H1 (cell line): ENCODE data around the gene SIGLEC14. TPM values are rescaled to one million over a fixed set of nuclear protein-coding genes. Genes with fewer than 3 reads are reported as not detected.

Source experiments
- CTCF ChIA-PET: fragments of 300-600 bp; sonication (Branson Sonifier 250); formaldehyde crosslinking; loops from one replicate; lab custom pipeline; 2021; ENCODE audit not compliant: partially characterized antibody; lab: Charles Lee
- POLR2A ChIA-PET: fragments of 300-600 bp; sonication (Branson Sonifier 250); formaldehyde crosslinking; loops from one replicate; lab custom pipeline; 2021; ENCODE audit warnings: inconsistent platforms; ENCODE audit not compliant: partially characterized antibody; lab: Charles Lee
- DNase-seq, 2 experiments: peaks; one replicate each; pipeline versions ENCODE4 v3.0.0 to v3.0.0-alpha.2; 2010 to 2022; ENCODE audit warnings: low spot score in 2 of 2, low read depth in 1 of 2, mixed read lengths in 1 of 2
- FAIRE-seq: peaks from 2 replicates; lab custom pipeline; 2011; peaks lifted over from hg19 to GRCh38; lab: Jason Lieb, UNC
- H2AFZ ChIP-seq: 2 replicates; pipeline ENCODE4 v1.8.1; 2012; ENCODE audit warnings: low read length, inconsistent platforms
- H2AK5ac ChIP-seq: 2 replicates; pipeline ENCODE4 v1.6.1; 2013; ENCODE audit warnings: low read depth, low read length
- H2BK120ac ChIP-seq: replicated peaks from 2 replicates; pipeline ENCODE3; 2013; ENCODE audit warnings: low read depth, low read length, inconsistent platforms
- H2BK12ac ChIP-seq: 2 replicates; pipeline ENCODE4 v1.6.1; 2013; ENCODE audit warnings: low read depth, low read length
- H2BK15ac ChIP-seq: 2 replicates; pipeline ENCODE4 v1.6.1; 2013; ENCODE audit warnings: low read length
- H2BK20ac ChIP-seq: 2 replicates; pipeline ENCODE4 v1.6.1; 2013; ENCODE audit warnings: low read length
- H2BK5ac ChIP-seq: 2 replicates; pipeline ENCODE4 v1.6.1; 2013; ENCODE audit warnings: low read depth, low read length
- H3K14ac ChIP-seq: 2 replicates; pipeline ENCODE4 v1.6.1; 2013; ENCODE audit warnings: inconsistent platforms; ENCODE audit not compliant: insufficient read length
- H3K18ac ChIP-seq: 2 replicates; pipeline ENCODE4 v1.6.1; 2013; ENCODE audit warnings: low read length; ENCODE audit errors: extremely low read depth
- H3K23ac ChIP-seq: 2 replicates; pipeline ENCODE4 v1.6.1; 2013; ENCODE audit warnings: inconsistent platforms; ENCODE audit not compliant: insufficient read length
- H3K23me2 ChIP-seq: 2 replicates; pipeline ENCODE4 v1.6.1; 2013; ENCODE audit warnings: low read depth, low read length
- H3K27ac ChIP-seq: 2 replicates; pipeline ENCODE4 v1.6.1; 2011; ENCODE audit warnings: low read depth, low read length, inconsistent platforms
- H3K27me3 ChIP-seq, 4 experiments: replicated peaks in 1 of 4; 1 replicate in 1 of 4; 2 replicates in 3 of 4; pipeline versions ENCODE4 v1.6.1 to v1.8.1; 2011 to 2013; ENCODE audit warnings: low read length in 3 of 4, mild to moderate bottlenecking in 3 of 4, inconsistent platforms in 2 of 4, mixed read lengths in 2 of 4, moderate library complexity in 1 of 4; ENCODE audit not compliant: control insufficient read depth in 3 of 4, insufficient read depth in 3 of 4; ENCODE audit errors: extremely low read depth in 1 of 4
- H3K36me3 ChIP-seq, 4 experiments: 2 replicates each; pipeline versions ENCODE4 v1.6.1 to v1.8.1; 2011 to 2013; ENCODE audit warnings: mild to moderate bottlenecking in 4 of 4, low read length in 3 of 4, moderate library complexity in 2 of 4, control low read depth in 1 of 4, inconsistent platforms in 1 of 4; ENCODE audit not compliant: insufficient read depth in 4 of 4, control insufficient read depth in 2 of 4
- H3K4ac ChIP-seq: replicated peaks from 2 replicates; pipeline ENCODE3; 2013; ENCODE audit warnings: low read length, low read depth, mixed read lengths, inconsistent platforms; ENCODE audit not compliant: insufficient read length
- H3K4me1 ChIP-seq, 4 experiments: replicated peaks in 1 of 4; 1 replicate in 1 of 4; 2 replicates in 3 of 4; pipeline versions ENCODE4 v1.6.1 to v1.8.1; 2011 to 2013; ENCODE audit warnings: low read length in 3 of 4, inconsistent platforms in 2 of 4, mixed read lengths in 1 of 4; ENCODE audit not compliant: insufficient read depth in 4 of 4, control insufficient read depth in 3 of 4
- H3K4me2 ChIP-seq, 2 experiments: 2 replicates each; pipeline versions ENCODE4 v1.6.1 to v1.8.1; 2011 to 2013; ENCODE audit warnings: low read depth in 2 of 2, low read length in 2 of 2, control low read depth in 1 of 2, inconsistent platforms in 1 of 2, mild to moderate bottlenecking in 1 of 2; ENCODE audit not compliant: insufficient read depth in 1 of 2
- H3K4me3 ChIP-seq, 4 experiments: fragments of 200-600, 300-600 bp in 1 of 4; sonication (generic), shearing (Covaris generic), sonication (Bioruptor Twin) in 1 of 4; 2 replicates each; pipeline versions ENCODE4 v1.5.1 to v1.8.1; 2011 to 2016; ENCODE audit warnings: low read length in 4 of 4, low read depth in 3 of 4, control low read depth in 2 of 4, inconsistent platforms in 2 of 4, mild to moderate bottlenecking in 2 of 4, mixed read lengths in 1 of 4, moderate library complexity in 1 of 4; ENCODE audit not compliant: insufficient read depth in 2 of 4; ENCODE audit errors: extremely low read depth in 1 of 4
- H3K56ac ChIP-seq: replicated peaks from 2 replicates; pipeline ENCODE3; 2013; ENCODE audit warnings: low read depth, mild to moderate bottlenecking, mixed read lengths, low read length, inconsistent platforms; ENCODE audit not compliant: insufficient read length
- H3K79me1 ChIP-seq: 2 replicates; pipeline ENCODE4 v1.6.1; 2013; ENCODE audit warnings: low read depth, low read length, control low read depth
- H3K79me2 ChIP-seq, 2 experiments: 2 replicates each; pipeline versions ENCODE4 v1.6.1 to v1.8.1; 2012 to 2013; ENCODE audit warnings: low read length in 2 of 2, mild to moderate bottlenecking in 2 of 2, inconsistent platforms in 1 of 2; ENCODE audit not compliant: insufficient read depth in 2 of 2, control insufficient read depth in 1 of 2
- H3K9ac ChIP-seq, 4 experiments: replicated peaks in 1 of 4; 1 replicate in 1 of 4; 2 replicates in 3 of 4; pipeline versions ENCODE4 v1.6.1 to v1.8.1; 2011 to 2013; ENCODE audit warnings: low read depth in 3 of 4, low read length in 3 of 4, control low read depth in 2 of 4, mild to moderate bottlenecking in 2 of 4, moderate library complexity in 2 of 4, inconsistent platforms in 1 of 4; ENCODE audit errors: extremely low read depth in 1 of 4
- H3K9me3 ChIP-seq, 2 experiments: 2 replicates each; pipeline versions ENCODE4 v1.6.1 to v1.8.1; 2012 to 2013; ENCODE audit warnings: mild to moderate bottlenecking in 2 of 2, moderate library complexity in 2 of 2, control low read depth in 1 of 2, inconsistent platforms in 1 of 2, low read depth in 1 of 2, low read length in 1 of 2, mixed read lengths in 1 of 2; ENCODE audit not compliant: insufficient read depth in 2 of 2
- H4K20me1 ChIP-seq, 2 experiments: replicated peaks in 1 of 2; 2 replicates each; pipeline versions ENCODE3 to v1.8.1; 2011 to 2013; ENCODE audit warnings: inconsistent platforms in 2 of 2, low read length in 2 of 2, mild to moderate bottlenecking in 1 of 2; ENCODE audit not compliant: insufficient read depth in 2 of 2, control insufficient read depth in 1 of 2
- H4K5ac ChIP-seq: 2 replicates; pipeline ENCODE4 v1.6.1; 2013; ENCODE audit warnings: low read length, low read depth, mixed read lengths, inconsistent platforms; ENCODE audit not compliant: insufficient read length
- H4K8ac ChIP-seq: 2 replicates; pipeline ENCODE4 v1.8.0; 2013; ENCODE audit warnings: mild to moderate bottlenecking, moderate library complexity, low read length, inconsistent platforms; ENCODE audit not compliant: insufficient read depth; ENCODE audit errors: extremely low read depth
- H4K91ac ChIP-seq: replicated peaks from 2 replicates; pipeline ENCODE3; 2013; ENCODE audit warnings: low read length, mixed read lengths, inconsistent platforms; ENCODE audit not compliant: insufficient read length
- WGBS, 2 experiments: shearing (Covaris generic) in 1 of 2; methylation state at CpG; one replicate each; pipeline versions ENCODE4 v1.1.6 to v1.1.7; 2013 to 2015; ENCODE audit warnings: low lambda C conversion rate in 2 of 2, mixed read lengths in 2 of 2, inconsistent platforms in 1 of 2, low coverage in 1 of 2, missing lambda C conversion rate in 1 of 2; ENCODE audit not compliant: insufficient replicate concordance in 2 of 2, insufficient coverage in 1 of 2, insufficient read length in 1 of 2; ENCODE audit errors: extremely low coverage in 1 of 2, missing lambda C conversion rate in 1 of 2; 5-methylcytosine and 5-hydroxymethylcytosine counted together
- polyA plus RNA-seq, 7 experiments: library from polyadenylated mRNA; depleted of rRNA in 3 of 7; stranded (reverse) in 5 of 7; unstranded in 2 of 7; fragments of >200 nt in 5 of 7; fragments of 200-250 nt in 2 of 7; gene quantifications; 1 replicate in 5 of 7; 2 replicates in 1 of 7; 4 replicates in 1 of 7; pipeline versions ENCODE4 v1.2.1 to v1.2.3, GENCODE V29; 2011 to 2013; ENCODE audit warnings: missing spikeins in 2 of 7, mixed read lengths in 2 of 7
- total RNA-seq: library from RNA; stranded (reverse); fragmentation: NEBNext Ultra II Directional; extraction: Animal tissue kit (Norgen Biotek cat#: 25700); gene quantifications from 2 replicates; pipeline ENCODE4 v1.2.1, GENCODE V29; 2021
- TF ChIP-seq, protein P1 (sequence below), 3 experiments: IDR thresholded peaks; 1 replicate in 2 of 3; 2 replicates in 1 of 3; pipeline versions ENCODE4 v1.5.1 to v1.6.1; 2011; ENCODE audit warnings: low read length in 3 of 3, mild to moderate bottlenecking in 3 of 3, inconsistent platforms in 2 of 3, low read depth in 1 of 3, moderate library complexity in 1 of 3; ENCODE audit not compliant: insufficient read depth in 1 of 3; ENCODE audit errors: control extremely low read depth in 1 of 3

The SIGLEC14 gene
- total and polyA plus RNA-seq, 2 of the 8 experiments (the other 6 are each of a cell fraction or from before 2014, with no cell fraction given), result not detected

DNA sequence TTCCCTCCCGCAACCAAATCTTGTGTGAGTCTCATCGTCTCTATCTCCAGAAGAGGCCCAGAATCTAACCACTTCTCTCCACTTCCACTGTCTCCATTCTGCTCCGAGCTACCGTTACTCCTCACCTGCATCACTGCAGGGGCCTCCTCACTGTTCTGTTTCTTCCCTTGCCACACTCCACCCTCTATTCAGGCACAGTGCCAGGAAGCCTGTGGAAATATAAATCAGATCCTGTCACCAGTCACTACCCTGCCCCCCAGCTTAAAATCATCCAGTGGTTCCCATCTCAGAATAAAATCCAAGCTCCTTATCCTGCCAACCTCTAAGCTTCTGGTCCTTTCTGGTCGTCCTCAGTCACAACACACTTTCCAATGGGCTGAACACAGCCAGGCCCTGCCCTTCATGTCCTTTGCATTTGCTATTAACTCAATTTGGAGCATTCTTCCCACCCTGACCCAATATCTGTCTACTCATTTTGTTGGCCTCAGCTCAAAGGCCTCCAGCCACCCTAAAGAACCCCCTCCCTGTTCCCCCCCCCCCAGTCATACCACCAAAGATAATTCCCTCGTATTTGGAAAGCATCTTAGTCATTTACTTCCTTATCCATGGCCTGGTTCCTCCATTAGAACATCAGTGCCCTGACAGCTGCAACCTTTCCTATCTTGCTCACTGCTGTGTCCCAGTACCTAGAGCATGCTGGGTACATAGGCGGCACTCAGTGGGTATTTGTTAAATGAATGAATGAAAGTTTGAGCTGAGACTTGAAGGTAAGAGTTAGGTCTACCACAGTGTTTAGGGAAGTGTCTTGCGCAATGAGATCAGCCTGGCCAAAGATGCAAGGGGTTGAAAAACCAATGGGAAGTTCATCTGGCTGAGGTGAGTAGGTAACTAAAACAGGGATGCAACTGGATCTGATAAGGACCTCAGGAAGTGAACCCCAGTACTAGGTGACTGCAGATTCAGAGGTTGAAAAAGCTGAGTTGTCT lies 51.1 kb downstream of the SIGLEC14 start:
- POLR2A ChIA-PET, result interaction anchor here (0.9 to 2.0 kb wide), 2 partner anchors 8 to 25 kb away, joined by 4 to 5 read pairs; partner anchors contain the start of gene ZNF175
- H2BK15ac ChIP-seq, result no peak overlapping the region
- peak overlapping the region; percentile 99; the same call in 1 of the 2 replicates for H2AFZ ChIP-seq
- H3K14ac ChIP-seq, result no peak overlapping the region
- peaks cover 9% of the 10 kb centered on the region for H3K23me2 ChIP-seq
- CTCF ChIA-PET, result interaction anchor here (0.6 to 4.0 kb wide), 7 partner anchors 12 to 173 kb away, joined by 3 to 23 read pairs (median 3); partner anchors contain the start of gene ZNF175
- H3K27ac ChIP-seq, result no peak overlapping the region
- 0 out of 7 replicates have a peak, but pooled peaks cover 0 to 2% (median 0%) of the 10 kb centered on the region in 4 experiments for H3K27me3 ChIP-seq
- no peak overlapping the region for H4K8ac ChIP-seq
- peak overlapping the region in 1 of 4 experiments; percentile 54; a peak in 1 of 7 replicates for H3K9ac ChIP-seq
- no peak overlapping the region for H3K56ac ChIP-seq
- 90% methylated on average over 8 of the region's 8 CpGs; no CpG with 5 or more reads in 1 of the 2 experiments for WGBS, 2 experiments
- peak overlapping the region; percentile 86 to 95; a peak in 3 of 4 replicates for H3K4me2 ChIP-seq
- H3K4ac ChIP-seq, result no peak overlapping the region
- peaks cover 10 to 20% of the 10 kb centered on the region in 2 experiments; a peak in 2 of 4 replicates for H3K9me3 ChIP-seq
- H2BK120ac ChIP-seq, result no peak overlapping the region
- H2BK5ac ChIP-seq, result no peak overlapping the region
- no peak overlapping the region for H4K91ac ChIP-seq
- peak overlapping the region; percentile 70 to 85 (median 74); a peak in 5 of 8 replicates for H3K4me3 ChIP-seq
- DNase-seq (no peak), FAIRE-seq (no peak)
- H3K18ac ChIP-seq, result no peak overlapping the region
- TF ChIP-seq, protein P1, sequence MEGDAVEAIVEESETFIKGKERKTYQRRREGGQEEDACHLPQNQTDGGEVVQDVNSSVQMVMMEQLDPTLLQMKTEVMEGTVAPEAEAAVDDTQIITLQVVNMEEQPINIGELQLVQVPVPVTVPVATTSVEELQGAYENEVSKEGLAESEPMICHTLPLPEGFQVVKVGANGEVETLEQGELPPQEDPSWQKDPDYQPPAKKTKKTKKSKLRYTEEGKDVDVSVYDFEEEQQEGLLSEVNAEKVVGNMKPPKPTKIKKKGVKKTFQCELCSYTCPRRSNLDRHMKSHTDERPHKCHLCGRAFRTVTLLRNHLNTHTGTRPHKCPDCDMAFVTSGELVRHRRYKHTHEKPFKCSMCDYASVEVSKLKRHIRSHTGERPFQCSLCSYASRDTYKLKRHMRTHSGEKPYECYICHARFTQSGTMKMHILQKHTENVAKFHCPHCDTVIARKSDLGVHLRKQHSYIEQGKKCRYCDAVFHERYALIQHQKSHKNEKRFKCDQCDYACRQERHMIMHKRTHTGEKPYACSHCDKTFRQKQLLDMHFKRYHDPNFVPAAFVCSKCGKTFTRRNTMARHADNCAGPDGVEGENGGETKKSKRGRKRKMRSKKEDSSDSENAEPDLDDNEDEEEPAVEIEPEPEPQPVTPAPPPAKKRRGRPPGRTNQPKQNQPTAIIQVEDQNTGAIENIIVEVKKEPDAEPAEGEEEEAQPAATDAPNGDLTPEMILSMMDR (IDR thresholded peaks at IDR 0.05; ENCODE audit: control extremely low read depth in 1 of 3, insufficient read depth in 1 of 3, low read depth in 1 of 3, low read length in 3 of 3), result no peak
- H2BK12ac ChIP-seq, result no peak overlapping the region
- no peak overlapping the region for H4K5ac ChIP-seq
- H3K79me1 ChIP-seq, result no peaks in the 10 kb centered on the region
- no peak overlapping the region for H3K23ac ChIP-seq
- H4K20me1 ChIP-seq, result no peaks in the 10 kb centered on the region
- H3K4me1 ChIP-seq, result peaks cover 0 to 7% (median 4%) of the 10 kb centered on the region in 4 experiments; a peak in 4 of 7 replicates
- 0 out of 2 replicates have a peak overlapping the region, but pooled peaks have one; percentile 80 for H2BK20ac ChIP-seq
- no peaks in the 10 kb centered on the region for H3K36me3 ChIP-seq
- 0 out of 2 replicates have a peak overlapping the region, but pooled peaks have one; percentile 24 for H2AK5ac ChIP-seq
- no peaks in the 10 kb centered on the region for H3K79me2 ChIP-seq
